HCT116 (cell line): ENCODE results near the gene LIX1.

Experiments
- CEBPB ChIP-seq: IDR thresholded peaks from 2 replicates; pipeline ENCODE4 v1.6.1; 2012; ENCODE audit warnings: low read depth
- CTCF ChIP-seq, 3 experiments: fragments of 200-600 bp in 1 of 3; sonication (generic) in 1 of 3; IDR thresholded peaks in 2 of 3; conservative IDR thresholded peaks in 1 of 3; 2 replicates each; pipeline ENCODE4 v1.5.1; 2012 to 2017; ENCODE audit warnings: low read depth in 2 of 3, low read length in 2 of 3, antibody characterized with exemption in 1 of 3, borderline replicate concordance in 1 of 3, control low read depth in 1 of 3, mild to moderate bottlenecking in 1 of 3, mixed read lengths in 1 of 3, mixed run types in 1 of 3, moderate library complexity in 1 of 3; ENCODE audit not compliant: insufficient read depth in 1 of 3
- EZH2 ChIP-seq: fragments of 200-600 bp; sonication (generic); IDR thresholded peaks from 2 replicates; pipeline ENCODE4 v1.6.1; 2017; ENCODE audit warnings: antibody characterized with exemption, mixed run types
- EZH2phosphoT487 ChIP-seq: fragments of 200-600 bp; IDR thresholded peaks from 2 replicates; pipeline ENCODE4 v1.6.1; 2018; ENCODE audit warnings: antibody characterized with exemption, borderline replicate concordance
- FOSL1 ChIP-seq: IDR thresholded peaks from 2 replicates; pipeline ENCODE4 v1.6.1; 2012; ENCODE audit warnings: low read depth
- POLR2A ChIP-seq: IDR thresholded peaks from 2 replicates; pipeline ENCODE4 v1.7.0; 2011; ENCODE audit warnings: borderline replicate concordance; ENCODE audit not compliant: insufficient read depth, insufficient read length; ENCODE audit errors: extremely low read depth
- RAD21 ChIP-seq: IDR thresholded peaks from 2 replicates; pipeline ENCODE4 v1.6.1; 2012; ENCODE audit warnings: low read depth, mild to moderate bottlenecking

GRCh38 chr5:97105501-97106215, 36.8 kb downstream of the LIX1 start:
- no peak for TF ChIP-seq CEBPB
- TF ChIP-seq CTCF (IDR thresholded peaks at IDR 0.05 in 2 of 3, conservative IDR thresholded peaks at IDR 0.05 in 1 of 3; ENCODE audit: borderline replicate concordance in 1 of 3, insufficient read depth in 1 of 3, low read depth in 2 of 3, low read length in 2 of 3), result no peak
- TF ChIP-seq EZH2, result no peak
- no peak for TF ChIP-seq FOSL1
- no peak for TF ChIP-seq POLR2A
- no peak for TF ChIP-seq EZH2phosphoT487
- TF ChIP-seq RAD21, result no peak
